Astrocyte (in vitro differentiated cells and primary cell): ENCODE data around the gene SLC38A6.

Experiments
- EZH2 ChIP-seq: IDR thresholded peaks from 2 replicates; pipeline ENCODE4 v1.6.1; 2012; ENCODE audit warnings: mild to moderate bottlenecking, low read length, inconsistent platforms; ENCODE audit not compliant: insufficient read depth
- TF ChIP-seq, protein P1 (sequence below): IDR thresholded peaks from 2 replicates; pipeline ENCODE4 v1.5.1; 2011; ENCODE audit warnings: low read depth, mild to moderate bottlenecking, inconsistent platforms, low read length, moderate library complexity; ENCODE audit not compliant: insufficient read depth

DNA sequence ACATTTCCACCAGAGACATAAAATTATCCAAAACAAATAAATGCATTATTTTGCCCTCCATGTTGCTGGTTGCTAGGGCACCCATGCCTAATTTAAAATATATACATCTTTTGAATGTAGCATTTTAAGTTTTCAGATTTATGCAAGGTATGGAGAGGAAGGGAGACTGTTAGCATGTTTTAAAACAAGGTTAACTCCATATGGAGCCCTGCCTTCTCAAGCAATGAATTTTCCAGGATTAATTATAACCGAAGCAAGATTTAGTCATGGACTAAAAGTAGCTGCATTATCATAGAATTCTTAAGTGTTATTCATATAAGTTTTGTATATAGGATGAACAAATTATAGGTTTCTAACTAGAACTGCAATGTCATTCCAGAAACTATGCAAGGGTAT, 37.4 kb upstream of the SLC38A6 start:
- TF ChIP-seq, protein P1, sequence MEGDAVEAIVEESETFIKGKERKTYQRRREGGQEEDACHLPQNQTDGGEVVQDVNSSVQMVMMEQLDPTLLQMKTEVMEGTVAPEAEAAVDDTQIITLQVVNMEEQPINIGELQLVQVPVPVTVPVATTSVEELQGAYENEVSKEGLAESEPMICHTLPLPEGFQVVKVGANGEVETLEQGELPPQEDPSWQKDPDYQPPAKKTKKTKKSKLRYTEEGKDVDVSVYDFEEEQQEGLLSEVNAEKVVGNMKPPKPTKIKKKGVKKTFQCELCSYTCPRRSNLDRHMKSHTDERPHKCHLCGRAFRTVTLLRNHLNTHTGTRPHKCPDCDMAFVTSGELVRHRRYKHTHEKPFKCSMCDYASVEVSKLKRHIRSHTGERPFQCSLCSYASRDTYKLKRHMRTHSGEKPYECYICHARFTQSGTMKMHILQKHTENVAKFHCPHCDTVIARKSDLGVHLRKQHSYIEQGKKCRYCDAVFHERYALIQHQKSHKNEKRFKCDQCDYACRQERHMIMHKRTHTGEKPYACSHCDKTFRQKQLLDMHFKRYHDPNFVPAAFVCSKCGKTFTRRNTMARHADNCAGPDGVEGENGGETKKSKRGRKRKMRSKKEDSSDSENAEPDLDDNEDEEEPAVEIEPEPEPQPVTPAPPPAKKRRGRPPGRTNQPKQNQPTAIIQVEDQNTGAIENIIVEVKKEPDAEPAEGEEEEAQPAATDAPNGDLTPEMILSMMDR: no peak
- no peak for TF ChIP-seq EZH2
